Stimulated activated CD8-positive, alpha-beta memory T cell treated with anti-CD3 and anti-CD28 coated beads, Interleukin-4, amount 100 ng/mL, for 48 hours (primary cell): ENCODE results near the gene ZNF644.
"Not testable (repeated sequence)": the region's sequence is repeated elsewhere in the genome, so short reads cannot be mapped to it uniquely, and the experiment has no call there.

Source experiments
- DNase-seq: peaks from one replicate; pipeline ENCODE4 v3.0.0-alpha.2; 2020

ZNF644 gene

GRCh38 chr1:91021686-91022517 is at the start of gene ZNF644:
ZNF644 (minus strand) TSS chr1:91022035; CDS start chr1:90982353, 39,682 bp downstream.
- DNase-seq = peak; percentile 90

GRCh38 chr1:91070298-91070697 is 48.5 kb upstream of the ZNF644 start:
- DNase-seq = no peak

- no peak for DNase-seq
These were observed 44.7 kb upstream of the ZNF644 start for GRCh38 chr1:91066538-91066937.

- no peak for DNase-seq
These were observed 43.5 kb upstream of the ZNF644 start for GRCh38 chr1:91065337-91065736.

GRCh38 chr1:91063403-91063802 is 41.6 kb upstream of the ZNF644 start:
- not testable (repeated sequence) for DNase-seq

GRCh38 chr1:91059157-91059556 is 37.3 kb upstream of the ZNF644 start:
- no peak for DNase-seq

- DNase-seq = no peak
These were observed 35.9 kb upstream of the ZNF644 start for GRCh38 chr1:91057784-91058183.

- DNase-seq = no peak
These were observed 33.1 kb upstream of the ZNF644 start for GRCh38 chr1:91054780-91055481.

GRCh38 chr1:91053630-91054029 is 31.8 kb upstream of the ZNF644 start:
- no peak for DNase-seq

- DNase-seq = not testable (repeated sequence)
These were observed 27.7 kb upstream of the ZNF644 start for GRCh38 chr1:91049551-91049950.

- DNase-seq = no peak
These were observed 24.9 kb upstream of the ZNF644 start for GRCh38 chr1:91046766-91047165.

GRCh38 chr1:91045284-91045683 is 23.4 kb upstream of the ZNF644 start:
- no peak for DNase-seq

GRCh38 chr1:91044776-91045175 is 22.9 kb upstream of the ZNF644 start:
- DNase-seq = not testable (repeated sequence)

- DNase-seq = not testable (repeated sequence)
These were observed 20.5 kb upstream of the ZNF644 start for GRCh38 chr1:91042372-91042771.

- no peak for DNase-seq
These were observed 16.7 kb upstream of the ZNF644 start for GRCh38 chr1:91038582-91038981.

GRCh38 chr1:91036894-91037829 is 15.3 kb upstream of the ZNF644 start:
- no peak for DNase-seq

GRCh38 chr1:91032349-91032748 is 10.5 kb upstream of the ZNF644 start:
- no peak for DNase-seq

- no peak for DNase-seq
These were observed 9.2 kb upstream of the ZNF644 start for GRCh38 chr1:91031081-91031480.

GRCh38 chr1:91026777-91027176 is 4.9 kb upstream of the ZNF644 start:
- no peak for DNase-seq

- DNase-seq = no peak
These were observed 4.5 kb upstream of the ZNF644 start for GRCh38 chr1:91026320-91026719.

- no peak for DNase-seq
These were observed 2.8 kb upstream of the ZNF644 start for GRCh38 chr1:91024481-91025119.

GRCh38 chr1:91022518-91022929 is 689 bp upstream of the ZNF644 start:
- DNase-seq = no peak
